Amygdala (tissue), 56 donors: Measurements from ENCODE around the gene OSBPL5.

Source experiments
- DNase-seq, 56 donors: peaks; one replicate each; lab custom pipeline; 2025; lab: John Stamatoyannopoulos, UW

The OSBPL5 gene

DNA sequence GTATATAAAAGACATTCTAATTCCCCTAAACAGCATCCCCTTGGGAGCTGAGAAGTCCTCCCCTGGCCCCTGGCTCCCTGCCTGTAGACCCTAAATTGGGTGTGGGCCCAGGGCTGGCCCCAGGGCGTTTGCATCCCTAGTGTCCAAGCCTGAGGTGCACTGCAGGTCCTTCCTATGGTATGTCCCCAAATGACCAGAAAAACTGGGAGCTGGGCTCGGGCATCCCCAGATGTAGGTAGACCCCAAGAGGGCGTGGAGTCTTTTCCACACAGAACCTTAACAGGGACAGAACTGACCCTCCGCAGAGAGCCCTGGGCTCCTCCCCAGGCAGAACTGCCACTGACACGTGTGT lies 782 bp upstream of the OSBPL5 start:
- no peak for DNase-seq

DNA sequence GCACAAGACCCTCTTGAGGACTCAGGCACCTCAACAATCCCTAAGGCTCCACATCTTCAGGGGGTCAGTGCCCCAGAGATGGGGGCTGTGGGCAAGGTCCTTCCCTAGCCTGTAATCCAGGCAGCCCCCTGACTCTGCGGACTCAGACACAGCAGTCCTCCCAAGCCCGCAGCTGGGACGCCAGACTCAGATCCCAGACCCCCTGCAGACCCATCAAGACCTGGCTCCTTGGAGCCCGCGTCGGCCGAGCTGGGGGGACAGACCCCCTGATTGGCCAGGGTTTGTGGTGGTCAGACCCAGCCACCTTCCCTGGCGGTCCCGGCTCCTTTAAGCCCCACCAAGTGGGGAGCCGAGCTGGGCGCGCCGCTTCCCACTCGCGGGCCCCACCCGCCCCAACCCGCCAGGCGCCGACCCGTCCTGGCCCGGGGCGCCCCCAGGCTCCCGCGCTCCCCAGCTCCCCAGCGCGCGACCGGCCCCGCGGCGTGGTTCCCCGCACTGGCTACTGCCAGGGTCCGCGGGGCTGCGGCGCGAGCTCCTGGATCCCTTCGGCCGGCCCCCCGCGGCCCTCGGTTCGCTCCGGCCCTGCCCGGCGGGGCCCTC lies 458 bp downstream of the OSBPL5 start:
- no peak for DNase-seq

DNA sequence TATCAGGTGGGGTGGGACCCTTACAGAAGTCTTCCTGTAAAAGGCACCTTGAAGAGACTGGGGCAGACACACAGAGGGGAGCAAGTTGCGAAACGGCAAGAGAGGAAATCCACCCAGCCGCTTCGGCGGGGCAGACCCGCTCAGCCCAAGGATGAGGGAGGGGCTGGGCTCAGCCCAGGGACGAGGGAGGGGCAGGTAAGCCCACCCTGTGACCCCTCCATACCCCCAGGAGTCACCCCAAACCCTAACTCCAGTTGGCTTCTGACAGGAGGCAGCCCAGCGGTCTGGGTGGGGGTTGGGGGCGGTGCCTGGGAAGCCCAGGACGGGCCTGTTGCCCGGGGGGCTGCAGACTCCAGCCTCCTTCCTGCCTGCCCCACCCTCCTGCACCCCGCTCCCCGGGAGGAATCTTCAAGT lies 965 bp downstream of the OSBPL5 start:
- DNase-seq = no peak

DNA sequence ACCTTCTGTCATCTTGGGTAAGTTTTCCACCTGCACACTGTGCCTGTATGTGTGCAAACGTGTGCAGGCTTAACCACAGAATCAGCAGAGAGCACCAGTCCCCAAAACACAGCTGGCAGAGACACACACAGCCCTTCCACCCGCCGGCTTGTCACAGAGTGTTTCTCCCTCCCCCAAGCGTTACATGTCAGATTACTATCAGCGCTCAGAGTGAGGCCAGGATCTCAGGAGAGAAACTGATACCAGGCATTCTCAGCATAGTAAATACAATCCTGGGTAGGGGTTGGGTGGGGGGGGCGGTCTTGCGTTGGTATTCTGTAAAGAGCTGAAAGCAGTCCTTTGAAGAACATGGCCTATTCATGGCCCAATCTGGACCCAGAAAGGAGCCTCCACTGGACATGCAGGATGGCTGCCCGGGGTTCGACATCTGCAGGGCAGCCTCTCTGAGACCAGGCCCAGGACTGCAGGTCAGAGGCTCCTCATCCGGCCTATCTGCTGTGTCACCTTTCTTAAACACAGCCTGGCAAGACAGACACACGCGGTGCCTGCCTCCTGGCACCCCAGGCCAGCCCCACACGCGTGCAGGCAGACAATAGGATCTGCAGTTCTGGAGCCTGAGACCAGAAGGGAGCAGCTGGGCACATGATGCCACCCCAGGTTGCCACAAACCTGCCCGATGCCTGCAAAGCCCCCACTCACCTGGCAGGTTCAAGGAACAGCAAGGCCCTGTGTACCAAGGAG lies 1.7 kb downstream of the OSBPL5 start:
- peak in 8 of 56 donors; percentile 30 to 54 (median 43) for DNase-seq

DNA sequence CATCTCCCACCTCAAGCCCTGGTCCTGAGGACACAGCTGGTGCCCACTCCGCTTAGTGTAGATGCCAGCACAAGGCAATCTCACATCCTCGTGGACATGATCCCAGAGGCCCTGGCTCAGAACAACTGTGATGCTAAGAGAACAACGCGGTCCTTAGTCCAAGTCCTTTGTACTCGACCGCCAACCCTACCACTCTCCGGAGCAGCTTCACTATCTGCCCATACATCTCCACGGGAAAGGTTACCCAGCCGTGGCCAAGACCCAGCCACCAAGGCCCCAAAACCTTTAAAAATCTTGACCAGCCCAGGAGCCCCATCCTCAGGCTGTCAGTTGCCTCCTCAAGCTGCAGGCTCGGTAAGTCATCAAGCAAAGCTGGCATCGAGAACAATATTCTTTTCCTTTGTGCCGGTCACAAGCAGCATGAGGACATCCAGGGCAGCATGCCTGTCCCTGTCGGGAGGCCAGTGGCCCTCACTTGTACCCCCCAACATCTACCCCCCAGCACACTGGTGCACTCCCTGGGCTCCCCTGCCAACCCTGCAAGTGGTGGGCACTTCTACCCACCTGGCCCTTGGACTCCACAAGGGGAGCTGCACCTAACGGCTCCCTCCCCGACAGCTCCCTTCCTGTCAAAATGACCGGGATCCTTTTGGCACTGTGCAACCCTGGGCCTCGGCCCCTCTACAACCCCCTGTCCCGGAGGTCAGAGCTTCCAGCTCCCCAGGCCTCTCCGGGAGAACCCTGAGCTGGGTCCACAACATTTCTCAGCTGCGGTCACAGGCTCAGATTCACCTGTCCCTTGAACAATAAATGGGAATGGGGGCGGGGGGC lies 2.5 kb downstream of the OSBPL5 start:
- DNase-seq = peak in 18 of 56 donors; percentile 33 to 78 (median 54)

DNA sequence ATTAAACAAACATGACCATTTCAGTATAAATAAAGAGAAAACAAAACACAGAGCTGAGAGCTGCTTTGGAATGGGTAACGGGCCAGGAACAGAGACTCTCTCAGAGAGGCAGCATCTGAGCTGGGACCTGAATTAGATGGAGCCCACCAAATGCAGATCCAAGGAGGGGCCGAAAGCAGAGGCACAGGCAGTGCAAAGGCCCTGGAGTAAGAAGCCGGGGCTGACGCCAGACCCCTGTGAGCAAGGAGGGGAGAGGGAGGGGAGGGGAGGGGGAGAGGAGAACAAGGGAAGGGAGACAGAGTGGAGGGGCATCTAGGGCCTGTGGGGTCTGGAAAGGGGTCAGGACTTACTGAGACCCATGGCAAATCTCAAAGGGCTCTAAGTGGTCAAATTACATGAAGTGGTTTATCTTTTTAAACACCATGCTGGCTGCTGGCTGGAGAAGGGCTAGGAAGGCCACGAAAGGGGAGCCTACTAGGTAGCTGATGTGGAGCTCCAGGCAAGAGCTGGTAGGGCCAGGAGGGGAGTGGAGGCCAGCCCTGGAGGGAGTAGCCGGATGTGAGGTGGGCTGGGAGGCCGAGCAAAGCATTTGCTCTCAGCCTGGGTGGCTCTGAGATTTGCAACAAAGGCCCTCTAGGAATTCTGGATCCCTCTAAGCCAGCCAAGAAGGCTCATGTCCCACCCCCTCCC lies 3.2 kb downstream of the OSBPL5 start:
- no peak for DNase-seq

DNA sequence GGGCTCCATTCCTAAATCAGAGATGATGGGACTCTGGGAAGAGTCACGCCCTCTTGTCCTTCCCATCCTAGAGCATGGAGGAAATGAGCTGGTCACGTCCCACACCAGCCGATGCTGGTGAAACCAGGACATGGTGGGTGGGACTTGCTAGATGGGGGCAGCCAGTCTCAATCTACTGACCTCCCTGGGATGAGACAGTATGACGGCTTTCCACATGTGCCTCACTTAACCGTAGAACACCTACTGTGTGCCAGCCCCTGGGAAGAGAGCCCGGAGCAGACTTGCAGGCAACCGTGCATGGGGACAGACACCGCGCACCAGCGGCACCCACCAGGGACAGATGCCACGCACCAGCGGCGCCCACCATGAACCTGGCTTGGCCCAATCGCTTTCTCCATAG lies 3.8 kb downstream of the OSBPL5 start:
- DNase-seq = no peak

DNA sequence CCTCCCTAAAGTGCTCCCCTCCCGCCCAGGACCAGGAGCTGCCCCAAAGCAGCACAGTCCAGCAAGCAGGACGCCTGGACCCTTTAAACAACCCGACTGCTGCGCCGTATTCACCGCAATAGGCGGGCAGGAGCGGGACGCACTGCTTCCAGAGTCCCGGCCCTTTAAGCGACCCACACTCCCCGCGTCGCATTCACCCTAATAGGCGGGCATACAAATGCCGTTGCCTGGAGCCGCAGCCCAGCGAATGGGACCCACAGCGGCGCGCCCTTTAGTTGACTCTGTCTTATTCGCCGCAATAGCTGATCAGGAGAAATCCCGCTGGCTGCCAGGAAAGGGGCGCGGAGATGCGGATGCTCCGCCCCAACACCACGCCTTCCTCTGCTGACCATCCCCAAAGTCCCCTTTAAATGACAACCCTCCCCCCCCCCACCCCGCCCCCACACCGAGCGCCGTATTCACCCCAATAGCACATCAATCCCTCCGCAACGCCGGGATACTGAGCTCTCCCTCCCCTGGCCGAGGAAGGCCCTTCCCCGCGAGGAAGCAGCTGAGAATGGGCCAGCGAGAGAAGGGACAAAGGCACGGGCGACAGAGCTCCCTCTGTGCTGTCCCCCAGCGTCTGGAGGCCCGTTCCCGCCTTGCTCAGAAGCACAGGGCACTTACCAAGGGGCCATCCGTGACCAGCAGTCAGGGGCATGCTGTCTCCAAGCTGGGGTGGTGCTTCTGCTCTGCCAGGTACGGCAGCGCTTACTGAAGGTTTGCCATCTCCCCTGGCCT lies 4.7 kb downstream of the OSBPL5 start:
- DNase-seq = peak; percentile 33 to 98 (median 88)

DNA sequence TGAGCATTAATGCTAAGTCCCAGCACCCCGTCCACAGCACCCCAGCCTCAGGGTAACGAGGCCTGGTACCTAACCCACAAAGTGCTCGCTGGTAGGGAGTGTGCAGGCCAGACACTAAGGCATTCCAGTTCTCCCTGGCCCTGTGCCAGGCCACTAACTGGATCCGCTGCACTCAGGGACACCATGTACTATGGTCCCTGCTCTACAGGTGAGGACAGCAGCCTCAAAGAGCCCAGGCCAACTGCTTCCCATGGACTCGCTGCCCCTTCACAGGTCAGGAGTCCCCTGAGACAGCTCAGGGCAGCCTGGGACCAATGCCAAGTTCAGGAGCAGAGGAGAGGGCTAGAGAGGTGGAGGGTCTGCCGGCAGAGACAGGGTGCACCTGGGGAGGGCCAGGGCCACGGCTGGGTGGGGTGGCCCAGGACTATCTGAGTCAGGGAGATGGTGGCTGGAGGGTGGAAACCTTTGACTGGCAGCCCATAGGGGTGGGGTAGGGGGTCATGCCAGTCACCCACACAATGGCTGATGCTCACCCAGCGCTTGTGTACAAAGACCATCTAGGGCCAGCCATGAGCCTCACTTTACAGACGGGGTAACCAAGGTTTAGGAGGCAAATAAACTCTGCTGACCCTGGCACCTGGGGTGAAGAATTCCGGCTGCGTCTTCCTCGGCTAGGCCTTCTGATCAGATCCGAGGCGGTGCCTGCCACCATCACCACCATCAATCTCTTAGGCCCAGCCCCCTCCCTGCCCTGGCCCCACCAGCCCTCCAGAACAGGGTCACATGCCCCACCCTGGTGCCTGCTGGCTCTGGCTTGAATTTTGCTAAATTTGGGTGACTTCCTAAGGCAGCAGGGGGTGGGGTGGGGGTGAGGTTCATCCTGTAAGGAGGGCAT lies 5.6 kb downstream of the OSBPL5 start:
- peak in 1 of 56 donors; percentile 65 for DNase-seq

DNA sequence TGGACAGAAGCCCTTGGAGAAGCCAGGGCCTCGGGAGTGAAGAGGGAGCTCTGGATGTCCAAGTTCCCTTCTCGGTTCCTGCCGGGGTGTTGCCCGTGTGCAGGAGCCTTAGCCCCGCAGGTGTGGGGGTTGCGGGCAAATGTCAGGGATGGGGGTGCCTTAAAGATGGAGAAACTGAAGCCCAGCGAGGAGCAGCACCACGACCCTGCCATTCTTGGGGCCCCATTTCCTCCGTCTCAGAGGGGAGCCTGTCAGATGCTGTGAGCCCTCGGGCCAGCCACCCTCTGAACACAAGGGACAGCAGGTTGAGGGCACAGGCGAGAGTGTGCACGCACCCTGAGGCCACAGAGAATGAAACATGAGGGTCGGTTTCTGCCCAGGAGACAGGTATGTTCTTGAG lies 6.3 kb downstream of the OSBPL5 start:
- no peak for DNase-seq

DNA sequence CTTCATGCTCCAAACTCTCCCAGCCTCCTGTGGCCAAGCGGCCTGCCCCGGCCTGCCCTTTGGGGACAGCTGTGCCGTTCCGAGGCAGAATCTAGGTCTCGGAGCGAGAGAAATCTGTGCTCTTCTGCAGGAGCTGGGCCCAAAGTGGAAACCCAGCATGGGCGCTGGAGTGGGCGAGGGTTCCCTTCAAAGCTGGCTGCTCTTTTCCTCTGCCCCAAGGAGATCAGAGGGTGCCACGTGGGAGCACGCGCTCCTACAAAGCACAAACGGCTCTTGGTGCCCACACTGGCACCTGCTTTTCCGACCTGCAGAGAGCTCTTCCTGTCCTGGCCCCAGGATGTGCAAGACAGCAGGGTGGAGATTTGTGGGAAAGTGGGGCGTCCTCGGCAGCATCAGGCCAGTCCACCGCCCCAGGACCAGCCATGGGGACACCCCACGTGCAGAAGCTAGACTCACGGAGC lies 6.9 kb downstream of the OSBPL5 start:
- no peak for DNase-seq

DNA sequence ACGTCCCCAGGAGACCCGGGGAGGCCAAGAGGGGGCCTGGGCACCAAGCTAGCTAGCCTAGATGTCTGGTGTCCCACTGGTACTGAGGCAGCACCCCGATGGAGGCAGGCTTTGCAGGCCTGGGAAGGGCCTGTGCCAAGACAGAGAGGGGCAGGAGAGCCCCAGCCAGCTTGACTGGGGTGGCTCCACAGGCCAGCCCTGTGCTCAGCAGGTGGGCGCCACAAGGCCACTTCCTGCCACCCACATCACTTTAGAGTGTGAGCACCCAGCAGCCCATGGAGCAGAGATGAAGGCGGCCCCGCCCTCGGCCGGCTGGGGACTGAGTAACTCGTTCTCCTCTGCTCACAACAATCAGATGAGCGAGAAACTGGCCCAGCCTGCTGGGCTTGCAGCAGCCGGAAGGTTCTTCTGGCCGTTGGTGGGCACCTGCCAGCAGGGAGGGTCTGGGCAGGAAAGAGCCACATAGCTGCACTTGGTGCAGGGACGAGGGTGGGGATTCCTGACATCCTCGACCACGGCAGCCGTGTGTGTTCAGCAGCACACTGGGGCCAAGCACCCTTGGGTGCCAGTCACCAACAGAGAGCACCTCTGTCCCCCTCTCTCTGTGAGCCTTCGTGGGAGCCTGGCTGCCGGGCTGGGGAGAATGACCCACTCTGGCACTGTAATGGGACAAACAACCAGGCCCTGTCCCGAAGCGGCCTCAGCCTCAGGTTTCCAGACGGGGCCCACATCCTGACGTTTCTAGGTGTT lies 7.6 kb downstream of the OSBPL5 start:
- no peak for DNase-seq

DNA sequence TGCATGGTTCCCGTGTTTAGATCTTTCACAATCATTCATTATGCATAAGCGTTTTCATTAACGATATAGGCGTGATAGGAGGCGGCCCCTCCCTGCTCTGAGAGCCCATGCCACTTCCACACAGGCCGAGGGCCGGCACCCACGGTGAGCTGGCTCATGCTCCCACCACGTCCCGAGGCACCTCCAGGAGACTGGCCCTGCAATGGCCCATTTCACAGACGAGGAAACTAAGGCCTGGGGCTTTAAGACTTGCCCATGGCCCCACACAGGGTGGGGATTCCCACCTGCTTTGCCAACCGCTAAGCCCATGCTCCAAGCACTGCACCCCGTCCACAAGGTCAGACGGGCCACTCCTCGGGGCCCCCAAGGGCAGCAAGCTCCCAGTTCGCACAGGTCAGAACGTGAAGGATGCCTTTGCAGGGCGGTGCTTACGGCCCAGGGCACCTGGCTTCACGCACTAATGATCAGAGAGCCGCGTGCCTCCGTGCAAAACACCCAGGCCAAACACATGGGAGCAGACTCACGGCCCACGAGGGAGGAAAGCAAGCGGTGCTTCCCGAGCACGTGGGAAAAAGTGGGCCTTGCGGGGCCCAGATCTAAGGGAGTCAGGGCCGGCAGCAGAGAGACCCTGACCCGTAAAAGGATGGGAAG lies 8.3 kb downstream of the OSBPL5 start:
- no peak for DNase-seq

DNA sequence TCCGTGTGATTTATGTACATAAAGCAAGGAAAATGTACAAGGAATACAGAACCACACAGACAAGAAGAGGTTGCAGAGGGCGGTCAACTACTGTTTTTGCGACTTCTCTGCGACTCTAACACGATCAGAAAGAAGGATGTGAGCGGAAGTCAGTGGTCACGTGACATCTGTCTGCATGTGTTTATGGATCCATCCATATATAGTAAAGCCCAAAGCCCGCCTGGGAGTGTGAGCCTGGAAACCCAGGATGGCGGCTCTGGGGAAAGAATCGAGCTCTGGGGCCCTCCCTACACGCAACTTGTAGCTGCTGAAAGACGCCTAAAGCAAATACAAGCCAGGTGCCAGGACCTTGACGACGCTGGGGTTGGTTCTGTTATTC lies 8.8 kb downstream of the OSBPL5 start:
- no peak for DNase-seq

DNA sequence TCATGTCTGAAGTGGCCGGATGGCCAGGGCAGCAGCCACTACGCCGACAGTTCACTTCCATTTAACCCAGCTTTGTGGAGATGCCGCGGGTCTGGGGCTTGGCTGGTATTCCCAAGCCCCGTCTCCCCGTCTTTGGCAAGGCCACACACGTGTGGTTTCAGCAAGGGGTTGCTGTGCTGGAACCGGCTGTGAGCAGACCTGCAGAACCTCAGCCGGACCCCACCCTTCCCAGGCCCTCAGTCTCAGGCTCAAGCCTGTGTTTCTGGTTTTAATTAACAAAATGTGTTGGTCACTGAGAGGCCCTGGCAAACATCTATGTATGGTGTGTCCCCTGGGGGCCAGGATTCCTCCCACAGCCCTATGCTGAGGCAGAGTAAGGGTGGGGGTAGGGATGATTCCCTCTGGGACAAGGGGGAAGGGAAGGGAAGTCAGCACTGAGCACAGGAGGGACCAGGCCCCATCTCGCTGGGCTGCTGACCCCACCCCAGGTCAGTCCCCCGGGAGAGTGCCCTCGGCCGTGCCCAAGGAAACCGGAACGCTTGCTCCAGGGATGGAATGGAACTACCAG lies 9.3 kb downstream of the OSBPL5 start:
- no peak for DNase-seq

DNA sequence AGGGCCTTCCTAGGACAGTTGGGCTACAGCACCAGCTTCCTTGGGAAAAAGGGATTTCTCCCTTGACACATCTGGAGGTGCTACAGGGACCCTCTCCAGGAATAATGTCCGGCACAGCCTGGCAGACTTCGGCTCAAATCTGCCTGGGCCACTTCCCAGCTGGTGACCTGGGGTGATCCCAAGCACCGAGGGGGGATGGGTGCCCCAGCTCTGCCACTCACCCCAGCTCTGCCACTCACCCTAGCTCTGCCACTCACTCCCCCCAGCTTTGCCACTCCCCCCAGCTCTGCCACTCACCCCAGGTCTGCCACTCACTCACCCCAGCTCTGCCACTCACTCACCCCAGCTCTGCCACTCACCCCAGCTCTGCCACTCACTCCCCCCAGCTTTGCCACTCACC lies 9.9 kb downstream of the OSBPL5 start:
- no peak for DNase-seq

DNA sequence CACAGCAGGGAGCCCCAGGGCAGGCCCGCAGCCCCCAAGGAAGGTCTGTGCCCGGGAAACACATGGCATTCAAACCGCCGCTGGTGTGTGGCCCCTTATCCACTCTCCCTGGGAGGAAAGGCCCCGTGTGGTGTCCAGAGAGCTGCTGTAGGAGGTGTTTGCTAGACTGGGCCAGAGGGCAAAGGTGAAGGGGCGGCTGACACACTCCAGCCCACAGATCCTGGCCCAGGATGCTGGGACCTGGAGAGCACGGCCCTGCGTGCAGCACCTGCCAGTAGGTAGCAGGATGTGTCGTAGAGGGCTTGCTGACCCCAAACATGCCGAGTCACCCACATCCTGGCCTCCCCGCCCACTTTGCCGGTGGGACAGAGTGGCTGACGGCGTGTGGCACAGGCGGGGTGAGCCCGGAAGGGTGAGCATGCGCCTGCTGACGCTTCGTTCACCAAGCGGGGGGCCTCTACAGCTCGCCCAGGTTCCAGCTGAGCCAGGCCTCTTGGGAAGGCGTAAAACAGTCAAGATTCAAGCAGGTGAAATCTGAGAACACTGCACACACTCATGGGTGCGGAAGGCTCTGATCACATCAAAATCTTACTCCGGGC lies 11.0 kb downstream of the OSBPL5 start:
- DNase-seq = no peak
